Measurements from ENCODE around the gene CARS1. TPM values are rescaled to one million over a fixed set of nuclear protein-coding genes. Genes with fewer than 3 reads are reported as not detected.

Gene CARS1
- total and polyA plus RNA-seq, 4 donors = 18.8 to 41.4 (median 38.3) TPM

Other genes starting within 250 kb of the CARS1 start
- 10 to 100 TPM; 13.7 to 37.7 TPM for gene CDKN1C, start 171.6 kb downstream of the CARS1 start, total RNA-seq
- 10 to 100 TPM; 11.3 to 21.3 TPM for gene CDKN1C, start 171.6 kb downstream of the CARS1 start, polyA plus RNA-seq
- 1 to 10 TPM; 6.4 to 7.1 TPM for gene PHLDA2, start 128.0 kb downstream of the CARS1 start, total RNA-seq
- 10 to 100 TPM in 1 of 2 donors, 1 to 10 TPM in 1; 7.4 to 17.2 TPM for gene PHLDA2, start 128.0 kb downstream of the CARS1 start, polyA plus RNA-seq
- 100 to 1,000 TPM in 1 of 2 donors, 10 to 100 TPM in 1; 99.5 to 109 TPM for gene NAP1L4, start 65.1 kb downstream of the CARS1 start, total RNA-seq
- gene NAP1L4, start 65.1 kb downstream of the CARS1 start, polyA plus RNA-seq = 10 to 100 TPM; 65.4 to 66.9 TPM
- gene OSBPL5, start 107.9 kb upstream of the CARS1 start, total RNA-seq = 10 to 100 TPM; 64.1 to 69.1 TPM
- 10 to 100 TPM; 11.9 to 48.4 TPM for gene OSBPL5, start 107.9 kb upstream of the CARS1 start, polyA plus RNA-seq
- not detected for gene MRGPRG, start 161.4 kb upstream of the CARS1 start, total RNA-seq
- gene MRGPRG, start 161.4 kb upstream of the CARS1 start, polyA plus RNA-seq = not detected
- not detected for gene MRGPRE, start 175.0 kb upstream of the CARS1 start, total RNA-seq
- gene MRGPRE, start 175.0 kb upstream of the CARS1 start, polyA plus RNA-seq = not detected